ENCODE results near the gene CD9. TPM values are rescaled to one million over a fixed set of nuclear protein-coding genes. Genes with fewer than 3 reads are reported as not detected.

CD9 gene
- total and polyA plus RNA-seq, 7 experiments from 2014 or later: 3.8 to 19.3 (median 8.9) TPM

DNA sequence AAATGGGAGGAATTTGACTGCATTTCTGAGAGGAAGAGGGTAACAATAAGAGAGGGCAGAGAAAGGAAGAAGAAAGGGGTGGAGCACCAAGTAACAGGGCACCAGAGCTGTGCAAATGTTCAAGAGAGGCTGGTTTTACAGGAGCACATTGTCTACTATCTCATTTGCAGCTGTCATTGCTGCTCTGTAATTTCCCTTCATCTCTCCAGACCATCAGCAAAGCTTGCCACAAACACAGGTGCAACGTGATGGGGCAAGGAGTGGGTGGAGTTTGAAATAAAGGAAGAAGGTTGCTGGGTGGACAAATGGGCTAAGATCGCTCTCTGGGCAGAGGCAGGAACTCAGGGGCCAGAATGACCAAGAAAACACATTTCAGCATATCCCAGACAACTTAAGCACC, 62.4 kb downstream of the CD9 start:
- ATAC-seq: peak; percentile 62
- Histone ChIP-seq H3K27ac (ENCODE audit: low read depth, low read length) (no peak overlapping the region), H3K9me3 (ENCODE audit: control insufficient read depth in 2 of 3, low read length in 3 of 3) (peaks cover 0 to 3% (median 0%) of the 10 kb centered on the region in 3 experiments), H3K36me3 (ENCODE audit: control insufficient read depth in 2 of 3, insufficient read depth in 3 of 3, low read length in 3 of 3) (no peaks in the 10 kb centered on the region), H3K4me1 (ENCODE audit: control insufficient read depth in 2 of 2, insufficient read depth in 2 of 2, low read length in 2 of 2) (no peaks in the 10 kb centered on the region), H3K4me3 (ENCODE audit: low read length) (no peak overlapping the region), H3K27me3 (ENCODE audit: control insufficient read depth in 2 of 2, insufficient read depth in 2 of 2, low read length in 2 of 2) (peaks cover 0 to 2% of the 10 kb centered on the region in 2 donors)
- Mint-ChIP-seq H3K27ac (no peak overlapping the region), H3K9me3 (peaks cover 0 to 5% (median 0%) of the 10 kb centered on the region in 11 donors), H3K36me3 (peaks cover 0 to 3% (median 0%) of the 10 kb centered on the region in 5 donors), H3K4me3 (no peak overlapping the region), H3K4me1 (peaks cover 0 to 10% (median 5%) of the 10 kb centered on the region in 7 donors), H3K27me3 (peaks cover 0 to 5% (median 0%) of the 10 kb centered on the region in 5 donors)
- intact Hi-C loops (cut with micrococcal nuclease): no loop called here
- no peak for DNase-seq
- POLR2A ChIA-PET: no interaction called here
- CTCF ChIA-PET: no interaction called here

DNA sequence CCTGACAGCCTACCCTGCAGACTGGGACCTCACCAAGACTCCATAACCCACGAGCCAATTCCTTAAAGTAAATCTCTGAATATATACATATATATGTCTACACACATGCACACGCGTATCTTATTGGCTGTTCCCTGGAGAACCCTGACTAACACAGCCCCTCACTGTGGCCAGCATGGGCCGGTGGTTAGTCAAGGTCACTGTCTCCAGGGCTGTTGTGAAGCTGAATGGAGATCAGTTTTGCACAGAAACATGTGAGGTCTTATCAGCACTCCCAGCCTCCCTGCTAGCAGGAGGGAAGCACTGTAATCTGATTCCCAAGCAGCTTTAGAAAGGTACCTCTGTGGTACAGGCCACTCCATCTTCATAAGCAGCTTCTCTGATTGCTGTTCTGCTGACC, 63.7 kb downstream of the CD9 start:
- Mint-ChIP-seq H3K9me3 (no peaks in the 10 kb centered on the region), H3K27me3 (peaks cover 0 to 4% (median 0%) of the 10 kb centered on the region in 5 donors), H3K36me3 (no peaks in the 10 kb centered on the region), H3K4me3 (no peak overlapping the region), H3K4me1 (peaks cover 0 to 10% (median 5%) of the 10 kb centered on the region in 7 donors), H3K27ac (no peak overlapping the region)
- intact Hi-C loops (cut with micrococcal nuclease): no loop called here
- Histone ChIP-seq H3K36me3 (ENCODE audit: control insufficient read depth in 2 of 3, insufficient read depth in 3 of 3, low read length in 3 of 3) (no peaks in the 10 kb centered on the region), H3K27ac (ENCODE audit: low read depth, low read length) (no peak overlapping the region), H3K4me1 (ENCODE audit: control insufficient read depth in 2 of 2, insufficient read depth in 2 of 2, low read length in 2 of 2) (no peaks in the 10 kb centered on the region), H3K9me3 (ENCODE audit: control insufficient read depth in 2 of 3, low read length in 3 of 3) (no peaks in the 10 kb centered on the region), H3K4me3 (ENCODE audit: low read length) (no peak overlapping the region), H3K27me3 (ENCODE audit: control insufficient read depth in 2 of 2, insufficient read depth in 2 of 2, low read length in 2 of 2) (peaks cover 0 to 2% of the 10 kb centered on the region in 2 donors)
- ChIA-PET POLR2A (no interaction called here), CTCF (interaction anchor here (0.6 kb wide), 1 partner anchor 267 kb away, joined by 5 read pairs; no protein-coding TSS in a partner anchor)
- ATAC-seq (no peak), DNase-seq (no peak)

DNA sequence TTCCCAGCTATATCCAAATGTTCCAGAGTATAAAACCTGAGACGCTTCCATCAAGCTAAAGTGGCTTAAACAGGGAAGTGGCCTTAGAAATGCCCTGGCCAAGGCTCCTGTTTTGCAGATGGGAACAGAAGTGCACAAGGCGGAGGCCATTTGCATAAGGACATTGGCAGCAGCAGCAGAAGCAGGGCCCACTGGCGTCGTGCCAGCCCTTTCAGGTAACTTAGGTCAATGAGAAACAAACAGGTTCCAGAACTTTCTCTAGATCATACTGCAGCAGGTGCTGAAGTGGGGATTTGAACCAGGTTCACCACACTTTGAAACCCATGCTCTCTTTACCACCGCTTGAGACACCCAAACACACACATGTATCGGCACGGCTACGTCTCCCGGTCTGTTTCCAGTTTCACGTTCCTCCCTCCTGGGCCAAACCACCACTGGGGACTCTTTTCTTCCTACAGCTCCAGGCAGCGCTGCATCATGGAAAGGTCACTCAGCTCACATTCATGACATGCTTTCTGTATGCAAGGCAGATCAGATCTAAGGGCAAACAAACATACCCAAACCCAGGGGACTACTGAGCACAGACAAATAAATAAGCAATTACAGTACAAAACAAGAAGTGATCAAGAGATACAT, 64.3 kb downstream of the CD9 start:
- Mint-ChIP-seq H3K4me3 (no peak overlapping the region), H3K9me3 (no peaks in the 10 kb centered on the region), H3K36me3 (no peaks in the 10 kb centered on the region), H3K27ac (peak overlapping the region in 1 of 9 donors; percentile 13), H3K4me1 (peaks cover 0 to 10% (median 5%) of the 10 kb centered on the region in 7 donors), H3K27me3 (peaks cover 0 to 4% (median 0%) of the 10 kb centered on the region in 5 donors)
- ChIA-PET POLR2A (no interaction called here), CTCF (interaction anchor here (0.6 kb wide), 1 partner anchor 268 kb away, joined by 5 read pairs; no protein-coding TSS in a partner anchor)
- intact Hi-C loops (cut with micrococcal nuclease): no loop called here
- no peak for ATAC-seq
- Histone ChIP-seq H3K27me3 (ENCODE audit: control insufficient read depth in 2 of 2, insufficient read depth in 2 of 2, low read length in 2 of 2) (no peaks in the 10 kb centered on the region), H3K4me3 (ENCODE audit: low read length) (no peak overlapping the region), H3K4me1 (ENCODE audit: control insufficient read depth in 2 of 2, insufficient read depth in 2 of 2, low read length in 2 of 2) (no peaks in the 10 kb centered on the region), H3K36me3 (ENCODE audit: control insufficient read depth in 2 of 3, insufficient read depth in 3 of 3, low read length in 3 of 3) (no peaks in the 10 kb centered on the region), H3K9me3 (ENCODE audit: control insufficient read depth in 2 of 3, low read length in 3 of 3) (no peaks in the 10 kb centered on the region), H3K27ac (ENCODE audit: low read depth, low read length) (no peak overlapping the region)
- no peak for DNase-seq

DNA sequence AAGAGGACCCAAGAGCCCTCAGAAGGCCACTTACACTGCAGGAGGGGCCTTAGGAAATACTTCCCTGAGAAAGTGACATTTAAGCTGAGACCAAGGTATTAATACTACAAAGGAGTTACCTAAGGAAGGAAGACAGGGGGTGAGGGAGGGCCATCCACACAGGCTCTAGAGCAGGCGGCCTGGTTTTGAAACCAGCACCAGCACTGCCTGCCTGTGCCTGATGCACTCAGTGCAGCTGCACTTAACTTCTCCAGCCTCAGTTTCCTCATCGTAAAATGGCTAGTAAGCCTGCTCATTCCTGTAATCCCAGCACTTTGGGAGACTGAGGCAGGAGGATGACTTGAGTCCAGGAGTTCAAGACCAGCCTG, 64.8 kb downstream of the CD9 start:
- no peaks in the 10 kb centered on the region for H3K4me1 ChIP-seq (ENCODE audit: control insufficient read depth in 2 of 2, insufficient read depth in 2 of 2, low read length in 2 of 2)
- POLR2A ChIA-PET: no interaction called here
- H3K9me3 ChIP-seq (ENCODE audit: control insufficient read depth in 2 of 3, low read length in 3 of 3): no peaks in the 10 kb centered on the region
- no peaks in the 10 kb centered on the region for H3K36me3 ChIP-seq (ENCODE audit: control insufficient read depth in 2 of 3, insufficient read depth in 3 of 3, low read length in 3 of 3)
- no peak overlapping the region for H3K4me3 Mint-ChIP-seq
- H3K27me3 ChIP-seq (ENCODE audit: control insufficient read depth in 2 of 2, insufficient read depth in 2 of 2, low read length in 2 of 2): no peaks in the 10 kb centered on the region
- CTCF ChIA-PET: interaction anchor here (0.6 kb wide), 1 partner anchor 132 kb away, joined by 3 read pairs; no protein-coding TSS in a partner anchor
- H3K36me3 Mint-ChIP-seq: no peaks in the 10 kb centered on the region
- H3K4me1 Mint-ChIP-seq: peaks cover 0 to 10% (median 5%) of the 10 kb centered on the region in 7 donors
- no peak overlapping the region for H3K27ac Mint-ChIP-seq
- no peak for DNase-seq
- no peaks in the 10 kb centered on the region for H3K9me3 Mint-ChIP-seq
- no peak for ATAC-seq
- peaks cover 0 to 4% (median 0%) of the 10 kb centered on the region in 5 donors for H3K27me3 Mint-ChIP-seq
- intact Hi-C loops (cut with micrococcal nuclease): no loop called here
- H3K27ac ChIP-seq (ENCODE audit: low read depth, low read length): no peak overlapping the region
- no peak overlapping the region for H3K4me3 ChIP-seq (ENCODE audit: low read length)

DNA sequence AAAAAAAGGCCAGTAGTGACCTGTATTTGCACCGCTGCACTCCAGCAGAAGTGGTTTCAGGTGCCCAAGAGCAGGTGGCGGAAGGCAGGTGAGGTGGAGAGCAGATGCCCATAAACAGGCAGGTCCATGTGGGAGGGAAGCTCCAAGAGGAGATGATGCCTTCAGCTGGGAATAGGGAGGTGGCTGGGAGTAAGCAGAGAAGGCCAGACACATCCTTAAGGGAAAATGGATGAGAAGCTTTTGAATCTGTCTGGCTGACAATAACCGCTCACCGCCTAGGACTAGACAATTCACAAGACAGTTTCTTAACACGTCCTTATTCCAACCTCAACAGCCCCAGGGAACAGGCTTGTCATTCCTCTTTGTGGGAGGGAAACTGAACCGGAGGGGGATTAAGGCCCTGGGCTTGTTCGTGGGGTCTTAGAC, 66.4 kb downstream of the CD9 start:
- no peaks in the 10 kb centered on the region for H3K9me3 ChIP-seq (ENCODE audit: control insufficient read depth in 2 of 3, low read length in 3 of 3)
- no peaks in the 10 kb centered on the region for H3K27me3 ChIP-seq (ENCODE audit: control insufficient read depth in 2 of 2, insufficient read depth in 2 of 2, low read length in 2 of 2)
- H3K36me3 ChIP-seq (ENCODE audit: control insufficient read depth in 2 of 3, insufficient read depth in 3 of 3, low read length in 3 of 3): no peaks in the 10 kb centered on the region
- DNase-seq: no peak
- Mint-ChIP-seq H3K27ac (no peak overlapping the region), H3K4me3 (no peak overlapping the region), H3K9me3 (no peaks in the 10 kb centered on the region), H3K4me1 (peaks cover 0 to 8% (median 4%) of the 10 kb centered on the region in 7 donors), H3K27me3 (no peaks in the 10 kb centered on the region), H3K36me3 (no peaks in the 10 kb centered on the region)
- H3K27ac ChIP-seq (ENCODE audit: low read depth, low read length): no peak overlapping the region
- intact Hi-C loops (cut with micrococcal nuclease): no loop called here
- CTCF ChIA-PET: no interaction called here
- POLR2A ChIA-PET: no interaction called here
- ATAC-seq: no peak
- H3K4me1 ChIP-seq (ENCODE audit: control insufficient read depth in 2 of 2, insufficient read depth in 2 of 2, low read length in 2 of 2): no peaks in the 10 kb centered on the region
- no peak overlapping the region for H3K4me3 ChIP-seq (ENCODE audit: low read length)

DNA sequence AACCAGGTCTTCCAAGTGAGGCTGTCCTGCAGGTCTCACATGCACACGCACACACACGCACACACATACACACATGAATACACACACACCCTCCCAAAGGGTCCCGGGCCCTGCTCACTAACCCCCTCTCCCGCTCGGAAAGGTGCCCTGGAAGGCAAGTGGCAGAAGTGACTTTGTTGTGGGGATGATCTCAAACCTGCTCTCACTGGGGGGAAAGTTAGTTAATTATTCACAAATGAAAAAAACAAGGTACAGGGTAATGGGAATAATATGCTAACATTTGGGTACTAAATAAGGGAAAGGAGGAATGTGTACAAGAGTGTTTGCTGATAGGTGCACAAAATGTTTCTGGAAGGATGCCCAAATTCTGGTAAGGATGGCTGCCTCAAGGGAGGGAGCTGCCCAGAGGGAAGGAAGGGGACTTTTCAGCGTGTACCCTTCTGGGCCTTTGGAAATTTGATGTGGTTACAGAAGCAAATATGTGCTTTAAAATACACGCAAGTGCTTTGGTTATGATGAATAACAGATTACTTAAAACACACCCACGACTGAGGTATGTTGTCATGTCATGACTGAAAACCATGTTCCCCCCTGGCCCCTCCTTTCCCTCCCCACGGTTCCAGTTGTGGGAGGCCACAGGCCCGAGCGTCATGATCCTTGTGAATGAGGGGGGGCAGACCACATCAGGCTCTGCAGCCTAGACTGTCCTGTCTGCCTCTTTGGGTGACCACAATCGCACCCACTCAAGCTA, 66.9 kb downstream of the CD9 start:
- H3K27ac Mint-ChIP-seq: peak overlapping the region in 1 of 9 donors; percentile 9
- intact Hi-C loops (cut with micrococcal nuclease): no loop called here
- DNase-seq: peak in 1 of 9 donors; percentile 74

More for the DNA sequence above, 66.9 kb downstream of the CD9 start:
- Mint-ChIP-seq H3K9me3 (no peaks in the 10 kb centered on the region), H3K4me3 (no peak overlapping the region), H3K36me3 (no peaks in the 10 kb centered on the region), H3K27me3 (no peaks in the 10 kb centered on the region), H3K4me1 (peaks cover 0 to 8% (median 4%) of the 10 kb centered on the region in 7 donors)
- Histone ChIP-seq H3K4me1 (ENCODE audit: control insufficient read depth in 2 of 2, insufficient read depth in 2 of 2, low read length in 2 of 2) (no peaks in the 10 kb centered on the region), H3K9me3 (ENCODE audit: control insufficient read depth in 2 of 3, low read length in 3 of 3) (no peaks in the 10 kb centered on the region), H3K4me3 (ENCODE audit: low read length) (no peak overlapping the region), H3K36me3 (ENCODE audit: control insufficient read depth in 2 of 3, insufficient read depth in 3 of 3, low read length in 3 of 3) (no peaks in the 10 kb centered on the region), H3K27me3 (ENCODE audit: control insufficient read depth in 2 of 2, insufficient read depth in 2 of 2, low read length in 2 of 2) (no peaks in the 10 kb centered on the region), H3K27ac (ENCODE audit: low read depth, low read length) (no peak overlapping the region)
- ChIA-PET POLR2A (no interaction called here), CTCF (no interaction called here)
- peak; percentile 20 for ATAC-seq

Data from naive thymus-derived CD4-positive, alpha-beta T cell (primary cell).